HCT116 (cell line): ENCODE data around the gene HOXD3. TPM values are rescaled to one million over a fixed set of nuclear protein-coding genes. Genes with fewer than 3 reads are reported as not detected.

ENCODE experiments used
- CBX3 ChIP-seq: IDR thresholded peaks from 2 replicates; pipeline ENCODE4 v1.6.1; 2012; ENCODE audit warnings: low read depth
- CEBPB ChIP-seq: IDR thresholded peaks from 2 replicates; pipeline ENCODE4 v1.6.1; 2012; ENCODE audit warnings: low read depth
- EGR1 ChIP-seq: IDR thresholded peaks from 2 replicates; pipeline ENCODE4 v1.6.1; 2012; ENCODE audit warnings: low read depth
- ELF1 ChIP-seq: IDR thresholded peaks from 2 replicates; pipeline ENCODE4 v1.6.1; 2012; ENCODE audit warnings: low read depth, borderline replicate concordance
- EZH2 ChIP-seq: fragments of 200-600 bp; sonication (generic); IDR thresholded peaks from 2 replicates; pipeline ENCODE4 v1.6.1; 2017; ENCODE audit warnings: antibody characterized with exemption, mixed run types
- FOSL1 ChIP-seq: IDR thresholded peaks from 2 replicates; pipeline ENCODE4 v1.6.1; 2012; ENCODE audit warnings: low read depth
- JUND ChIP-seq: IDR thresholded peaks from 2 replicates; pipeline ENCODE4 v1.6.1; 2012
- POLR2AphosphoS5 ChIP-seq: IDR thresholded peaks from 2 replicates; pipeline ENCODE4 v1.6.1; 2011; ENCODE audit warnings: mild to moderate bottlenecking, low read depth, low read length, moderate library complexity
- RAD21 ChIP-seq: IDR thresholded peaks from 2 replicates; pipeline ENCODE4 v1.6.1; 2012; ENCODE audit warnings: low read depth, mild to moderate bottlenecking
- SIN3A ChIP-seq: IDR thresholded peaks from 2 replicates; pipeline ENCODE4 v1.6.1; 2012; ENCODE audit warnings: low read depth
- SRF ChIP-seq: IDR thresholded peaks from 2 replicates; pipeline ENCODE4 v1.6.1; 2012; ENCODE audit warnings: low read depth
- YY1 ChIP-seq: IDR thresholded peaks from 2 replicates; pipeline ENCODE4 v1.6.1; 2011; ENCODE audit warnings: low read length, low read depth, moderate library complexity, mild to moderate bottlenecking; ENCODE audit not compliant: insufficient replicate concordance; ENCODE audit errors: extremely low read depth
- ZFX ChIP-seq: fragments of 450-650 bp; IDR thresholded peaks from 2 replicates; pipeline ENCODE4 v1.6.1; 2017
- ZNF274 ChIP-seq: fragments of 200-500 bp; sonication (Bioruptor generic); IDR thresholded peaks from 2 replicates; pipeline ENCODE4 v1.6.1; 2014; ENCODE audit warnings: mild to moderate bottlenecking, low read depth, low read length, inconsistent platforms
- total RNA-seq: library from RNA; stranded (reverse); gene quantifications from one replicate; pipeline ENCODE4 v1.2.1, GENCODE V29; 2021; ENCODE audit not compliant: unreplicated experiment
- TF ChIP-seq, protein P1 (sequence below): IDR thresholded peaks from 2 replicates; pipeline ENCODE4 v1.6.1; 2012
- TF ChIP-seq, protein P2 (sequence below): IDR thresholded peaks from 2 replicates; pipeline ENCODE4 v1.6.1; 2011; ENCODE audit warnings: mild to moderate bottlenecking, low read length, moderate library complexity; ENCODE audit not compliant: insufficient replicate concordance; ENCODE audit errors: extremely low read depth

HOXD3 gene
- total RNA-seq, 1 experiment from 2014 or later = 1.4 TPM

DNA sequence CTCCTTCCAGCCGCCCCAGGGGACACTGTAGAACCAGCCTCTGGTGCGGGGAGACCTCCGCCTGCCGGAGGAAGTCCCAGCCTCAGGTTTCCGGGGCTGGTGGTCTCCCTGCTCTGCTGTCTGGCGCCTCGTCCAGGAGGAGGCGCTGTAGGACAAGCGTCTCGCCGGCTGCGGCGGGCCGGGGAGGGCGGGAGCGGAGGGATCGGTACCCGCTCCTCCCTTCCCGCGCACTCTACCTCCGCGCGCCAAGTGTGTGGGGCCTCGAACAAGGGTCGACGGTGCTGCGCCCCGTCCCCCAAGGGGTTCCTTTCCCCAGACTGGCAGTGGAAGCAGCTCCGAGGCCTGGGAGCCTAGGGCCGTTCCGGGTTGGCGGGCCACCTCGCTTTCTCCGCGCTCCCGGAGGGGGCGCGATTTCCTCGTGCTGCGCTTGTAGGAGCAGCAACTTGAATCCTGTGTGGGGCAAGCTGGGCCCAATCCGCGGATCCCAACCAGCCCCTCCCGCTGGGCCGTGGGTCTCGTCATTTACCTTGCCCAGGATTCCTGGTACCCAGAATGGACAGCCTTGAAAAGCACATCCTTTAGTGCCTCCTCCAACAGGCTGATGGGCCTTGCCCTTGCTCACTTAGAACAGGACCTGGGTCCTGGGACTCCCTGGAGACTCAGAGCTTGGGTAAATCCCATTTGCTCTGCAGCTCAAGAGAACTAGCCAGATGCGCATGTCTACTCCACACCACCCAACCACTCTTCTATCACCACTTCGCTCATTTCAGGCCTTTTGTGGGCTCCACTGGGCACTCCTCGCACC lies 16.4 kb upstream of the HOXD3 start (continued):
- no peak for TF ChIP-seq EGR1
- peak; percentile 58; the same call in 1 of the 2 replicates for TF ChIP-seq CBX3
- no peak for TF ChIP-seq CEBPB
- TF ChIP-seq POLR2AphosphoS5 = 0 out of 2 replicates have a peak, but pooled peaks have one; percentile 20
- no peak for TF ChIP-seq SIN3A
- TF ChIP-seq YY1 = no peak
- TF ChIP-seq SRF = no peak
- TF ChIP-seq EZH2 = no peak
- TF ChIP-seq, protein P1, sequence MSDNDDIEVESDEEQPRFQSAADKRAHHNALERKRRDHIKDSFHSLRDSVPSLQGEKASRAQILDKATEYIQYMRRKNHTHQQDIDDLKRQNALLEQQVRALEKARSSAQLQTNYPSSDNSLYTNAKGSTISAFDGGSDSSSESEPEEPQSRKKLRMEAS = peak; percentile 67
- no peak for TF ChIP-seq FOSL1
- TF ChIP-seq ZFX = peak; percentile 39; the same call in 1 of the 2 replicates
- TF ChIP-seq, protein P2, sequence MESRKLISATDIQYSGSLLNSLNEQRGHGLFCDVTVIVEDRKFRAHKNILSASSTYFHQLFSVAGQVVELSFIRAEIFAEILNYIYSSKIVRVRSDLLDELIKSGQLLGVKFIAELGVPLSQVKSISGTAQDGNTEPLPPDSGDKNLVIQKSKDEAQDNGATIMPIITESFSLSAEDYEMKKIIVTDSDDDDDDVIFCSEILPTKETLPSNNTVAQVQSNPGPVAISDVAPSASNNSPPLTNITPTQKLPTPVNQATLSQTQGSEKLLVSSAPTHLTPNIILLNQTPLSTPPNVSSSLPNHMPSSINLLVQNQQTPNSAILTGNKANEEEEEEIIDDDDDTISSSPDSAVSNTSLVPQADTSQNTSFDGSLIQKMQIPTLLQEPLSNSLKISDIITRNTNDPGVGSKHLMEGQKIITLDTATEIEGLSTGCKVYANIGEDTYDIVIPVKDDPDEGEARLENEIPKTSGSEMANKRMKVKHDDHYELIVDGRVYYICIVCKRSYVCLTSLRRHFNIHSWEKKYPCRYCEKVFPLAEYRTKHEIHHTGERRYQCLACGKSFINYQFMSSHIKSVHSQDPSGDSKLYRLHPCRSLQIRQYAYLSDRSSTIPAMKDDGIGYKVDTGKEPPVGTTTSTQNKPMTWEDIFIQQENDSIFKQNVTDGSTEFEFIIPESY = no peak
- no peak for TF ChIP-seq ZNF274
- TF ChIP-seq JUND = no peak
- peak; percentile 98 for TF ChIP-seq RAD21
- peak; percentile 37; the same call in 1 of the 2 replicates for TF ChIP-seq ELF1
